OCI-LY1 (cell line): ENCODE data around the gene CDC42EP3.

Source experiments
- H2AFZ ChIP-seq: fragments of 200-600 bp; sonication (generic), shearing (Covaris generic); 2 replicates; pipeline ENCODE4 v1.6.0; 2014; ENCODE audit warnings: antibody characterized with exemption, mild to moderate bottlenecking, low read length
- H3F3A ChIP-seq: fragments of 200-600 bp; sonication (generic), shearing (Covaris generic); 2 replicates; pipeline ENCODE4 v1.6.0; 2014; ENCODE audit warnings: mild to moderate bottlenecking, antibody characterized with exemption, low read length, moderate library complexity; ENCODE audit not compliant: insufficient read depth
- H3K27ac ChIP-seq: fragments of 200-600 bp; sonication (generic); 2 replicates; pipeline ENCODE4 v1.5.1; 2014; ENCODE audit warnings: low read length, mixed run types, mild to moderate bottlenecking, low read depth; ENCODE audit not compliant: poor library complexity, severe bottlenecking
- H3K27me3 ChIP-seq: fragments of 200-600 bp; sonication (generic); 2 replicates; pipeline ENCODE4 v1.6.0; 2014; ENCODE audit warnings: antibody characterized with exemption, mild to moderate bottlenecking, low read length, moderate library complexity; ENCODE audit not compliant: insufficient read depth
- H3K36me3 ChIP-seq: fragments of 200-600 bp; sonication (generic); 2 replicates; pipeline ENCODE4 v1.6.1; 2014; ENCODE audit warnings: mild to moderate bottlenecking, antibody characterized with exemption, low read length, moderate library complexity, mixed read lengths; ENCODE audit not compliant: insufficient read depth
- H3K4me1 ChIP-seq: fragments of 200-600 bp; sonication (generic); 2 replicates; pipeline ENCODE4 v1.5.1; 2014; ENCODE audit warnings: mild to moderate bottlenecking, low read length, moderate library complexity; ENCODE audit not compliant: insufficient read depth, severe bottlenecking
- H3K4me2 ChIP-seq: fragments of 200-600 bp; sonication (generic), shearing (Covaris generic); 2 replicates; pipeline ENCODE4 v1.6.1; 2014; ENCODE audit warnings: low read length
- H3K4me3 ChIP-seq: fragments of 200-600 bp; sonication (generic); 2 replicates; pipeline ENCODE4 v1.5.1; 2014; ENCODE audit warnings: low read length, low read depth, mild to moderate bottlenecking, mixed read lengths; ENCODE audit not compliant: poor library complexity, severe bottlenecking
- H3K79me2 ChIP-seq: fragments of 200-600 bp; shearing (Covaris generic); 2 replicates; pipeline ENCODE4 v1.6.1; 2016; ENCODE audit warnings: mixed run types, low read length, mixed read lengths; ENCODE audit not compliant: insufficient read depth
- H3K9ac ChIP-seq: fragments of 200-600 bp; sonication (generic), shearing (Covaris generic); 2 replicates; pipeline ENCODE4 v1.6.1; 2014; ENCODE audit warnings: mild to moderate bottlenecking, low read length, mixed read lengths
- H3K9me2 ChIP-seq: fragments of 200-600 bp; sonication (generic), shearing (Covaris generic); 2 replicates; pipeline ENCODE4 v1.6.1; 2014; ENCODE audit warnings: low read depth, mild to moderate bottlenecking, low read length, mixed read lengths
- H3K9me3 ChIP-seq: fragments of 200-600 bp; shearing (Covaris generic); 2 replicates; pipeline ENCODE4 v1.6.1; 2014; ENCODE audit warnings: low read length, mixed read lengths
- H4K20me1 ChIP-seq: fragments of 200-600 bp; sonication (generic), shearing (Covaris generic); 2 replicates; pipeline ENCODE4 v1.6.0; 2016; ENCODE audit warnings: mild to moderate bottlenecking, low read length; ENCODE audit not compliant: insufficient read depth
- EZH2 ChIP-seq: fragments of 200-600 bp; sonication (generic), shearing (Covaris generic); IDR thresholded peaks from 2 replicates; pipeline ENCODE4 v1.8.0; 2017; ENCODE audit warnings: borderline replicate concordance, mixed run types, mild to moderate bottlenecking, antibody characterized with exemption, low read length, moderate library complexity, mixed read lengths
- TF ChIP-seq, protein P1 (sequence below): fragments of 200-600 bp; sonication (generic), shearing (Covaris generic); IDR thresholded peaks from 2 replicates; pipeline ENCODE4 v1.5.1; 2017; ENCODE audit warnings: mild to moderate bottlenecking, antibody characterized with exemption, low read length, moderate library complexity, mixed read lengths

Gene CDC42EP3

DNA sequence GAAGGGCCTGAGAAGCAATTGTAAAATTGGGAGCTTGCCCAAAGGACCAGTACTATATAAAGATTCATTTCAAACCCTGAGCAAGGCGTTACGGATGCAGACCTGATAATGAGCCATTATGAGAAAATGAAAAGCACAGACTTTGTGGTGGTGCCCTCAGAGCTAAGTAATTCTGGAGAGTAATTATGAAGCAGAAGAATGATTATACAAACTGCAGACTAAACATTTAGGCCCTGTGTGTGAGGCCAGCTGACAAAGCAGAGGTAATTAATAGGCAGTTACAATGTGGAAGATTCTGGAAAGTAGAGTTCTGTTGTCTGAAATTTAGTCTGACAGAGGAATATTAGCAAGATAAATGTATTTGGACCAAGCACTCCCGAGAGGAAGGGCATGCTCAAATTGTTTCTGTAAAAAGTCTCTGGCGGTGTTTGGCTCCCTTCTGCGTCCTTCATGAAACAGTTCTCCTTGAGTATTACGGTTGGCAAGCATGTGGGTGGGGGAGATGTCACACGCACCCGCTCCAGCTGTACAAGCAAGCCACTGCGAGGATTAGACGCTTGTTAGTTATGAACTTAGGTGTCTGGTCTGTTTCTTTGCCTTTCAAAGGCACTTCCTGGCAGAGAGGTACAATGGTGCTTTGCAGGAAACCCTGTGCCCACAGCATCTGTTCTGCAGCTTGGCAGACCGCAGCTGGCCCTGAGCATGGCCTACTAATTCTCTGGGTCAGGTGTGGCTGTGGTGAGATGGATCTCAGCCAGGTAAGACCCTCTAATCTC lies 45.5 kb downstream of the CDC42EP3 start:
- no peaks in the 10 kb centered on the region for H3K9me3 ChIP-seq
- no peaks in the 10 kb centered on the region for H3F3A ChIP-seq
- H3K27me3 ChIP-seq, result no peaks in the 10 kb centered on the region
- no peak overlapping the region for H3K9ac ChIP-seq
- H3K36me3 ChIP-seq, result no peaks in the 10 kb centered on the region
- H4K20me1 ChIP-seq, result no peaks in the 10 kb centered on the region
- no peak overlapping the region for H3K4me2 ChIP-seq
- no peaks in the 10 kb centered on the region for H3K79me2 ChIP-seq
- peaks cover 10% of the 10 kb centered on the region for H3K4me1 ChIP-seq
- H3K4me3 ChIP-seq, result no peak overlapping the region
- H3K9me2 ChIP-seq, result no peaks in the 10 kb centered on the region
- TF ChIP-seq, protein P1, sequence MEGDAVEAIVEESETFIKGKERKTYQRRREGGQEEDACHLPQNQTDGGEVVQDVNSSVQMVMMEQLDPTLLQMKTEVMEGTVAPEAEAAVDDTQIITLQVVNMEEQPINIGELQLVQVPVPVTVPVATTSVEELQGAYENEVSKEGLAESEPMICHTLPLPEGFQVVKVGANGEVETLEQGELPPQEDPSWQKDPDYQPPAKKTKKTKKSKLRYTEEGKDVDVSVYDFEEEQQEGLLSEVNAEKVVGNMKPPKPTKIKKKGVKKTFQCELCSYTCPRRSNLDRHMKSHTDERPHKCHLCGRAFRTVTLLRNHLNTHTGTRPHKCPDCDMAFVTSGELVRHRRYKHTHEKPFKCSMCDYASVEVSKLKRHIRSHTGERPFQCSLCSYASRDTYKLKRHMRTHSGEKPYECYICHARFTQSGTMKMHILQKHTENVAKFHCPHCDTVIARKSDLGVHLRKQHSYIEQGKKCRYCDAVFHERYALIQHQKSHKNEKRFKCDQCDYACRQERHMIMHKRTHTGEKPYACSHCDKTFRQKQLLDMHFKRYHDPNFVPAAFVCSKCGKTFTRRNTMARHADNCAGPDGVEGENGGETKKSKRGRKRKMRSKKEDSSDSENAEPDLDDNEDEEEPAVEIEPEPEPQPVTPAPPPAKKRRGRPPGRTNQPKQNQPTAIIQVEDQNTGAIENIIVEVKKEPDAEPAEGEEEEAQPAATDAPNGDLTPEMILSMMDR, result no peak
- no peak for TF ChIP-seq EZH2
- H3K27ac ChIP-seq, result no peak overlapping the region
- no peak overlapping the region for H2AFZ ChIP-seq

DNA sequence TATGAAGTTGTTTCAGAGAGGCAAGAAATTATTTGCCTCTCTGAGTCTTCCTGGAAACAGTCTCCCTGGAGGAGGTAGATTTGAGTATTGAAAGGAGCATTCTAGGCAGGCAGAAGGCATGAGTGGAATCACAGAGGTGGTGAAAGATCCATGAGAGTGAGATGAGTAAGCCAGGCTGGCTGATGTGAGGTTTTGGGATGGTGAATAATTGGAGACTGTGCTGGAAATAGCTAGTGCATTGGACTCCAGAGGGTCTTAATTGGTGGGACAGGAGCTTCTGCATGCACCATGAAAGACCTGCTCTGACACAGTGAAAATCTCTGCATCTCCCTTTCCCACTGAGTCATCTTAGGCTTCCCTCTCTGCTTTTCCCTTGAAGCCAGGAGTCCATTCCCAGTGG lies 46.3 kb downstream of the CDC42EP3 start:
- Histone ChIP-seq H3K9ac (no peak overlapping the region), H3K4me1 (peaks cover 10% of the 10 kb centered on the region), H3K9me2 (no peaks in the 10 kb centered on the region), H3K4me2 (no peak overlapping the region), H4K20me1 (no peaks in the 10 kb centered on the region), H3K9me3 (no peaks in the 10 kb centered on the region), H3K27me3 (no peaks in the 10 kb centered on the region), H3K79me2 (no peaks in the 10 kb centered on the region), H3K4me3 (no peak overlapping the region), H3F3A (no peaks in the 10 kb centered on the region), H3K27ac (no peak overlapping the region), H3K36me3 (no peaks in the 10 kb centered on the region), H2AFZ (no peak overlapping the region)
- TF ChIP-seq, protein P1, result no peak
- TF ChIP-seq EZH2, result no peak

DNA sequence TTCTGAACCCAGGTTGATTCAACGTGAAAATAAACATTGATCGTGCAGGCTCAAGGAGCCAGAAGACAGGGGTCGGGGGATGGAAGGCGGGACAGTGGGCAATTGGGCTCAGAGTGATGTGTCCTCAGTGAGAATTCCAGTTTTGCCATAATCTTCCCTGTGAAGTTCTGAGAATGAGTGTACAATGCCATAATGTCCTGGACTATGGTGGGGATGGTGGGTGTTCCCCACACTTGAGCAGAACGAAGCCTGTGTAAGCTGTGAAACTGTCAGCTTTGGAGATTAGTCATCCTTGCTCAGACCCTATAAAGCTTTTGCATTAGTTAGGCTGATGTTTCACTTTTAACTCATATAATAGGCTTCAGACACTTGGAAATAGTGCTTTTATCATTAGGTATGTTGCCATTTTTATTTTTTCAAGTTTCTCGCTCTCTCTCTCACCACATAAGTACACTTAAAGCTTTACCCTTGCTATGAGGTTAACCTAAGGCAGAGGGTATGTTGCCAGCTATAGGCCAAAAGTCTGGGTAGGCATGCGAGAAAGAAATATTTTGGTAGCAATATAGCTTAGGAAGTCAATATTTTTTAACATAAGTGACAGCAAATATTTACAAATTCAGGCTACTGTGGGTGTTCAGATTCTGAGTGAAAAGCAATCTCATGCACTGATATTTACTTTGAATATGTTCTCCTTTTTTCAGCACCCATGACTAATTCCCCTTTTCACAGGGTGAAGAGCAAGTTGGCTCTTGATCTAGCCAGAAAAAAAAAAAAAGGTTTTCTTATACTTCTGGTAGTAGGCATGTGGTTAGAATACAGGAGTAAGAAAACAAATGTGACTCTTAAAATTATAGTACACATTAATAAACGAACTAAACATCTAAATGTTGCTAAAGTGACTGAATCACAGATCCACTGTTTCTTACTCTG lies 47.2 kb downstream of the CDC42EP3 start:
- Histone ChIP-seq H3K79me2 (no peaks in the 10 kb centered on the region), H3K4me2 (no peak overlapping the region), H3K27ac (no peak overlapping the region), H3K9me2 (no peaks in the 10 kb centered on the region), H3K4me1 (peaks cover 10% of the 10 kb centered on the region), H3F3A (no peaks in the 10 kb centered on the region), H3K9me3 (no peaks in the 10 kb centered on the region), H3K27me3 (no peaks in the 10 kb centered on the region), H3K36me3 (no peaks in the 10 kb centered on the region), H3K9ac (no peak overlapping the region), H2AFZ (no peak overlapping the region), H4K20me1 (no peaks in the 10 kb centered on the region), H3K4me3 (no peak overlapping the region)
- TF ChIP-seq, protein P1, result no peak
- TF ChIP-seq EZH2, result no peak
